ENCODE data around the gene INPP5A. TPM values are rescaled to one million over a fixed set of nuclear protein-coding genes. Genes with fewer than 3 reads are reported as not detected.

Gene INPP5A
- total and polyA plus RNA-seq, 2 experiments from 2014 or later, result 41.2 to 53.6 TPM

GRCh38 chr10:132575320-132576201 is 38.0 kb downstream of the INPP5A start:
- Histone ChIP-seq H3K79me2 (peaks cover 86% of the 10 kb centered on the region), H4K20me1 (ENCODE audit: insufficient read depth, poor library complexity, severe bottlenecking) (peaks cover 66% of the 10 kb centered on the region), H3K4me1 (ENCODE audit: insufficient read depth) (peaks cover 39% of the 10 kb centered on the region), H3K36me3 (replicated peaks; ENCODE audit: insufficient read depth, low read depth) (no peaks in the 10 kb centered on the region), H3K9me3 (ENCODE audit: low read depth) (no peaks in the 10 kb centered on the region), H2AFZ (no peak overlapping the region), H3K27ac (peak overlapping the region; percentile 70), H3K4me3 (no peak overlapping the region), H3K27me3 (no peaks in the 10 kb centered on the region), H3K9me2 (replicated peaks; ENCODE audit: insufficient read depth) (no peaks in the 10 kb centered on the region), H3K4me2 (peak overlapping the region; percentile 58)
- no peak for TF ChIP-seq EZH2phosphoT487 (IDR thresholded peaks at IDR 0.05; ENCODE audit: low read depth, severe bottlenecking, unreplicated experiment)
- TF ChIP-seq, protein P1, sequence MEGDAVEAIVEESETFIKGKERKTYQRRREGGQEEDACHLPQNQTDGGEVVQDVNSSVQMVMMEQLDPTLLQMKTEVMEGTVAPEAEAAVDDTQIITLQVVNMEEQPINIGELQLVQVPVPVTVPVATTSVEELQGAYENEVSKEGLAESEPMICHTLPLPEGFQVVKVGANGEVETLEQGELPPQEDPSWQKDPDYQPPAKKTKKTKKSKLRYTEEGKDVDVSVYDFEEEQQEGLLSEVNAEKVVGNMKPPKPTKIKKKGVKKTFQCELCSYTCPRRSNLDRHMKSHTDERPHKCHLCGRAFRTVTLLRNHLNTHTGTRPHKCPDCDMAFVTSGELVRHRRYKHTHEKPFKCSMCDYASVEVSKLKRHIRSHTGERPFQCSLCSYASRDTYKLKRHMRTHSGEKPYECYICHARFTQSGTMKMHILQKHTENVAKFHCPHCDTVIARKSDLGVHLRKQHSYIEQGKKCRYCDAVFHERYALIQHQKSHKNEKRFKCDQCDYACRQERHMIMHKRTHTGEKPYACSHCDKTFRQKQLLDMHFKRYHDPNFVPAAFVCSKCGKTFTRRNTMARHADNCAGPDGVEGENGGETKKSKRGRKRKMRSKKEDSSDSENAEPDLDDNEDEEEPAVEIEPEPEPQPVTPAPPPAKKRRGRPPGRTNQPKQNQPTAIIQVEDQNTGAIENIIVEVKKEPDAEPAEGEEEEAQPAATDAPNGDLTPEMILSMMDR (IDR thresholded peaks at IDR 0.05; ENCODE audit: poor library complexity), result no peak
- no peak for TF ChIP-seq EZH2 (IDR thresholded peaks at IDR 0.05; ENCODE audit: borderline replicate concordance)
- WGBS (ENCODE audit: low lambda C conversion rate, missing lambda C conversion rate), result 46% methylated on average over 21 of the region's 21 CpGs
- peak; percentile 60 for DNase-seq (ENCODE audit: low spot score)

- Histone ChIP-seq H3K27me3 (no peaks in the 10 kb centered on the region), H3K27ac (no peak overlapping the region), H3K79me2 (peaks cover 84% of the 10 kb centered on the region), H3K4me2 (no peak overlapping the region), H4K20me1 (ENCODE audit: insufficient read depth, poor library complexity, severe bottlenecking) (peaks cover 60% of the 10 kb centered on the region), H3K4me3 (no peak overlapping the region), H3K9me2 (replicated peaks; ENCODE audit: insufficient read depth) (no peaks in the 10 kb centered on the region), H2AFZ (no peak overlapping the region), H3K4me1 (ENCODE audit: insufficient read depth) (peaks cover 33% of the 10 kb centered on the region), H3K9me3 (ENCODE audit: low read depth) (no peaks in the 10 kb centered on the region), H3K36me3 (replicated peaks; ENCODE audit: insufficient read depth, low read depth) (no peaks in the 10 kb centered on the region)
- TF ChIP-seq, protein P1 (IDR thresholded peaks at IDR 0.05; ENCODE audit: poor library complexity), result no peak
- TF ChIP-seq EZH2 (IDR thresholded peaks at IDR 0.05; ENCODE audit: borderline replicate concordance) (no peak), EZH2phosphoT487 (IDR thresholded peaks at IDR 0.05; ENCODE audit: low read depth, severe bottlenecking, unreplicated experiment) (no peak)
- 92% methylated on average over 18 of the region's 19 CpGs for WGBS (ENCODE audit: low lambda C conversion rate, missing lambda C conversion rate)
- DNase-seq (ENCODE audit: low spot score), result no peak
Measured at GRCh38 chr10:132576671-132577349, 39.2 kb downstream of the INPP5A start.

GRCh38 chr10:132577350-132578003 is 39.9 kb downstream of the INPP5A start:
- Histone ChIP-seq H4K20me1 (ENCODE audit: insufficient read depth, poor library complexity, severe bottlenecking) (peaks cover 55% of the 10 kb centered on the region), H3K79me2 (peaks cover 87% of the 10 kb centered on the region)
- WGBS (ENCODE audit: low lambda C conversion rate, missing lambda C conversion rate), result 90% methylated on average over 16 of the region's 16 CpGs

More at GRCh38 chr10:132577350-132578003, 39.9 kb downstream of the INPP5A start:
- Histone ChIP-seq H3K9me2 (replicated peaks; ENCODE audit: insufficient read depth) (no peaks in the 10 kb centered on the region), H3K27ac (no peak overlapping the region), H3K9me3 (ENCODE audit: low read depth) (no peaks in the 10 kb centered on the region), H2AFZ (no peak overlapping the region), H3K4me1 (ENCODE audit: insufficient read depth) (peaks cover 28% of the 10 kb centered on the region), H3K36me3 (replicated peaks; ENCODE audit: insufficient read depth, low read depth) (no peaks in the 10 kb centered on the region), H3K4me2 (no peak overlapping the region), H3K27me3 (no peaks in the 10 kb centered on the region), H3K4me3 (no peak overlapping the region)
- TF ChIP-seq, protein P1 (IDR thresholded peaks at IDR 0.05; ENCODE audit: poor library complexity), result peak; percentile 7
- TF ChIP-seq EZH2 (IDR thresholded peaks at IDR 0.05; ENCODE audit: borderline replicate concordance), result no peak
- no peak for DNase-seq (ENCODE audit: low spot score)
